ENCODE results near the gene ZNF823.
"Not testable (repeated sequence)": the region's sequence is repeated elsewhere in the genome, so short reads cannot be mapped to it uniquely, and the experiment has no call there.

The ZNF823 gene

DNA sequence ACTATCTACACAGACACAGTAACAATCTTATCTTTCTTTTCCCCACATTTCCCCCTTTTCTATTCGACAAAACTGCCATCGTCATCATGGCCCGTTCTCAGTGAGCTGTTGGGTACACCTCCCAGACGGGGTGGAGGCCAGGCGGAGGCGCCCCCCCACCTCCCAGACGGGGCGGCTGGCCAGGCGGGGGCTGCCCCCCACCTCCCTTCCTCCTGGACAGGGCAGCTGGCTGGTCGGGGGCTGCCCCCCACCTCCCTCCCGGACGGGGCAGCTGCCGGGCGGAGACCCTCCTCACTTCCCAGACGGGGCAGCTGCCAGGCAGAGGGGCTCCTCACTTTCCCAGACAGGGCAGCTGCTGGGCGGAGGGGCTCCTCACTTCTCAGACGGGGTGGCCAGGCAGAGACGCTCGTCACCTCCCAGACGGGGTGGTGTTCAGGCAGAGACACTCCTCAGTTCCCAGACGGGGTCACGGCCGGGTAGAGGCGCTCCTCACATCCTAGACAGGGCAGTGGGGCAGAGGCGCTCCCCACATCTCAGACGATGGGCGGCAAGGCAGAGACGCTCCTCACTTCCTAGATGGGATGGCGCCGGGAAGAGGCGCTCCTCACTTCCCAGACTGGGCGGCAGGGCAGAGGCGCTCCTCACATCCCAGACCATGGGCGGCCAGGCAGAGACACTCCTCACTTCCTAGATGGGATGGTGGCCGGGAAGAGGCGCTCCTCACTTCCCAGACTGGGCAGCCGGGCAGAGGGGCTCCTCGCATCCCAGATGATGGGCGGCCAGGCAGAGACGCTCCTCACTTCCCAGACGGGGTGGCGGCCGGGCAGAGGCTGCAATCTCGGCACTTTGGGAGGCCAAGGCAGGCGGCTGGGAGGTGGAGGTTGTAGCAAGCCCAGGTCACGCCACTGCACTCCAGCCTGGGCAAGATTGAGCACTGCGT is 61.8 kb downstream of the ZNF823 start:
- DNase-seq, result not testable (repeated sequence)

DNA sequence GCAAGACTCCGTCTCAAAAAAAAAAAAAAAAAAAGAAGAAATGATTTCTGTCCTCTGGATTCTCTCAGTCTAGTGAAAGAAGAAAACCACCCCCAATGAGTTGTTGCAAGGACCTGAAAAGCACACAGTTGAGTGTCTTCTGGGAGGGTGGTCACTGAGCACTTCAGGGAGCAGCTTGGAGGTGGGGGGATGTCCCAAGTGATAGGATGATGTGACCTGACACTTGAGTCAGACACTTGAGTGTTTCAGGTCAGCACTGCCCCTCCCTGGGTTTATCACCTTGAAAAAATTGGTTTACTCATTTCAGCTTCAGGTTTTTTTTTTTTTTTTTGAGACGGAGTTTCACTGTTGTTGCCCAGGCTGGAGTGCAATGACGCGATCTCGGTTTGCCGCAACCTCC is 63.2 kb downstream of the ZNF823 start:
- no peak for DNase-seq

DNA sequence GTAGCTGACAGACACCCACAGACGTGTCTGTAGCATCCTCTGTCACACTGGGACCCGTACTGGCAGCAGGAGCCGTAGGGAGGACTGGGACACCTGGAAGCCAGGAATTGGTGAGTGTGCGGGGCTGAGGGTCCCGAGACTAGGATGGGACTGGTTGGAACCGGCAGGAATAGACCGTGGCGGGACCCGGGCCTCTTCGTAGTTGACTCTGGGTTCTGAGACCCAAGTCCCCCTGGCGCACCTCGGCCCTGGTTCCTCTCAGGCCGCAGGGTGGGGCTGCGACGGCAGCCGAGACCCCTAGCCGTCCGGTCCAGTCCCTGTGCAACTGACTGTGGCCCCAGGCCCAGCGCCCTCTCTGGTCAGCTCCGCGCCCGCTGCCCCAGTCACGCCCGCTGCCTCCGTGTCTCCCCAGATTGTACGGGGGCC is 64.7 kb downstream of the ZNF823 start:
- no peak for DNase-seq

DNA sequence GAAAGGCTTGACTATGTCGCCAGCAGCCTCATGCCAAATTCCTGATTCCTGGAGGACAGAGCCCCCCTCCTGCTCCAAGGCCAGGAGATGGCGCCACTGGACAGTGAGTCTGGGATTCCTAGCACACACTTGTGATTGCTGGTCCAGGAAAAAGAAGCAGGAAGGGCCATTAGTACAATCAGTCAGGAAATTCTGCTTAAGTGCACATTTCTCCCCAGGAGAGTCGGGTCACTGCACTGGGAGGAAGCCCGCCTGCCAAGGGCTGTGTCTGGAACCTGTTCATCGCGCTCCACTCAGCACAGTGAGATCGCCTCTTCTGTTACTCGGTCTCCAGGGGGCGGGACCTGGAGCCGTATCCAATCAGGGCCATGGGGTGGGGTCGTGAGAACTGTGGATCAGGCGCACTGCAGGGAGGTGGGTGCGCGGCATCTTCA is 65.1 kb downstream of the ZNF823 start:
- no peak for DNase-seq

Measured in NCI-H1092 (cell line).